ENCODE measurements around the gene PTPRM. TPM values are rescaled to one million over a fixed set of nuclear protein-coding genes. Genes with fewer than 3 reads are reported as not detected.

PTPRM gene
- total RNA-seq, 1 experiment from 2014 or later: not detected

DNA sequence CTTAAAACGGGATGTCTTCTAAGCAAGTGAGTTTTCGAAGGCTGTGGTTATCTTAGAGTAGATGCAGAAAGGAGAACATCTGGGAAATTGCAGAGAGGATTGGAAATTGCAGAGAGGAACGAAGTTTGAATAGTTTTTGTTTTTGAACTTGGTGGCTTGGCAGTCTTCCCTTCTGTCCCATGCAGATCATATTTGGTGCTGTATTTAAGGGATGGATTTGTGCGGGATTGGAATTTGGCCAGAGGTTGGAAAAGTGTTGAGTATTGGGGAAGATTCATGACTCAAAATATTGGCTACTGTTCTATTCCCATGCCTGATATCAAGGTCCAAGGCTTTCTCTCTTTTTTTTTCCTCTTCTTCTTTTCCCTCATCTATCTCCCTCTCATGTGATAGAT, 18.2 kb downstream of the PTPRM start:
- no TSS peak for BruUV-seq (replicated peaks)
- no peaks in the 10 kb centered on the region for H3K36me3 ChIP-seq (ENCODE audit: insufficient read depth, low read length, poor library complexity, severe bottlenecking)
- CTCF ChIA-PET: no interaction called here
- intact Hi-C loops (cut with micrococcal nuclease; ENCODE audit: unreplicated experiment): no loop called here
- H3K4me1 ChIP-seq (ENCODE audit: insufficient read depth, low read length, poor library complexity, severe bottlenecking): no peaks in the 10 kb centered on the region
- peaks cover 18% of the 10 kb centered on the region for H3K9me3 ChIP-seq (ENCODE audit: low read depth, low read length, poor library complexity, severe bottlenecking)
- POLR2A ChIA-PET (ENCODE audit: low non-redundant PET): no interaction called here
- no peaks in the 10 kb centered on the region for H3K27me3 ChIP-seq (replicated peaks; ENCODE audit: insufficient read depth, low read depth, low read length, poor library complexity)
- TF ChIP-seq EZH2 (IDR thresholded peaks at IDR 0.05; ENCODE audit: borderline replicate concordance, low read depth, low read length, poor library complexity, severe bottlenecking): no peak
- TF ChIP-seq, protein P1, sequence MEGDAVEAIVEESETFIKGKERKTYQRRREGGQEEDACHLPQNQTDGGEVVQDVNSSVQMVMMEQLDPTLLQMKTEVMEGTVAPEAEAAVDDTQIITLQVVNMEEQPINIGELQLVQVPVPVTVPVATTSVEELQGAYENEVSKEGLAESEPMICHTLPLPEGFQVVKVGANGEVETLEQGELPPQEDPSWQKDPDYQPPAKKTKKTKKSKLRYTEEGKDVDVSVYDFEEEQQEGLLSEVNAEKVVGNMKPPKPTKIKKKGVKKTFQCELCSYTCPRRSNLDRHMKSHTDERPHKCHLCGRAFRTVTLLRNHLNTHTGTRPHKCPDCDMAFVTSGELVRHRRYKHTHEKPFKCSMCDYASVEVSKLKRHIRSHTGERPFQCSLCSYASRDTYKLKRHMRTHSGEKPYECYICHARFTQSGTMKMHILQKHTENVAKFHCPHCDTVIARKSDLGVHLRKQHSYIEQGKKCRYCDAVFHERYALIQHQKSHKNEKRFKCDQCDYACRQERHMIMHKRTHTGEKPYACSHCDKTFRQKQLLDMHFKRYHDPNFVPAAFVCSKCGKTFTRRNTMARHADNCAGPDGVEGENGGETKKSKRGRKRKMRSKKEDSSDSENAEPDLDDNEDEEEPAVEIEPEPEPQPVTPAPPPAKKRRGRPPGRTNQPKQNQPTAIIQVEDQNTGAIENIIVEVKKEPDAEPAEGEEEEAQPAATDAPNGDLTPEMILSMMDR (conservative IDR thresholded peaks at IDR 0.05; ENCODE audit: low read depth, low read length): no peak
- no peak overlapping the region for H3K4me3 ChIP-seq (ENCODE audit: low read depth, low read length, poor library complexity, severe bottlenecking)
- DNase-seq (ENCODE audit: low spot score): no peak
- H3K27ac ChIP-seq (ENCODE audit: low read depth, low read length, poor library complexity, severe bottlenecking): no peak overlapping the region

DNA sequence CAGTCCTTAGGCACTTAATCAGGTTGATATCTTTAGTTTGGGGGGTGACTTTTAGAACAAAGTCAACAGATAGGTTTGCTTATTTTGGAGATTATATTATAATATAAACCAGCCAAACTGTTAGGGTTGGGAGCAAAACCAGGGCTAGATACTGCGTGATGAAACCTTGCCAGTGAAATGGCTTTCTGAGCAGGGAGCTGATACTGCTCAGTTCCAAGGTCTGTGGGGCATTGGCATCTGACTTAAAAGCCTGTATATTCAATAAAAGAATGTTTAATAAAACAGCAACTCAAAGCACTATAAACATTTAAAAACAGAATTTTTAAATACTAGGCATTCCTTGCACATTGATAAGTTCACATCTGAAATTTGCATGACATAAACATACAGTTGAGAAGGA, 19.3 kb downstream of the PTPRM start:
- no TSS peak for BruUV-seq (replicated peaks)
- H3K36me3 ChIP-seq (ENCODE audit: insufficient read depth, low read length, poor library complexity, severe bottlenecking): no peaks in the 10 kb centered on the region
- H3K9me3 ChIP-seq (ENCODE audit: low read depth, low read length, poor library complexity, severe bottlenecking): peaks cover 26% of the 10 kb centered on the region
- CTCF ChIA-PET: no interaction called here
- DNase-seq (ENCODE audit: low spot score): no peak
- POLR2A ChIA-PET (ENCODE audit: low non-redundant PET): no interaction called here
- TF ChIP-seq, protein P1 (conservative IDR thresholded peaks at IDR 0.05; ENCODE audit: low read depth, low read length): no peak
- no peak for TF ChIP-seq EZH2 (IDR thresholded peaks at IDR 0.05; ENCODE audit: borderline replicate concordance, low read depth, low read length, poor library complexity, severe bottlenecking)
- no peaks in the 10 kb centered on the region for H3K4me1 ChIP-seq (ENCODE audit: insufficient read depth, low read length, poor library complexity, severe bottlenecking)
- H3K4me3 ChIP-seq (ENCODE audit: low read depth, low read length, poor library complexity, severe bottlenecking): no peak overlapping the region
- no peak overlapping the region for H3K27ac ChIP-seq (ENCODE audit: low read depth, low read length, poor library complexity, severe bottlenecking)
- H3K27me3 ChIP-seq (replicated peaks; ENCODE audit: insufficient read depth, low read depth, low read length, poor library complexity): no peaks in the 10 kb centered on the region
- intact Hi-C loops (cut with micrococcal nuclease; ENCODE audit: unreplicated experiment): no loop called here

DNA sequence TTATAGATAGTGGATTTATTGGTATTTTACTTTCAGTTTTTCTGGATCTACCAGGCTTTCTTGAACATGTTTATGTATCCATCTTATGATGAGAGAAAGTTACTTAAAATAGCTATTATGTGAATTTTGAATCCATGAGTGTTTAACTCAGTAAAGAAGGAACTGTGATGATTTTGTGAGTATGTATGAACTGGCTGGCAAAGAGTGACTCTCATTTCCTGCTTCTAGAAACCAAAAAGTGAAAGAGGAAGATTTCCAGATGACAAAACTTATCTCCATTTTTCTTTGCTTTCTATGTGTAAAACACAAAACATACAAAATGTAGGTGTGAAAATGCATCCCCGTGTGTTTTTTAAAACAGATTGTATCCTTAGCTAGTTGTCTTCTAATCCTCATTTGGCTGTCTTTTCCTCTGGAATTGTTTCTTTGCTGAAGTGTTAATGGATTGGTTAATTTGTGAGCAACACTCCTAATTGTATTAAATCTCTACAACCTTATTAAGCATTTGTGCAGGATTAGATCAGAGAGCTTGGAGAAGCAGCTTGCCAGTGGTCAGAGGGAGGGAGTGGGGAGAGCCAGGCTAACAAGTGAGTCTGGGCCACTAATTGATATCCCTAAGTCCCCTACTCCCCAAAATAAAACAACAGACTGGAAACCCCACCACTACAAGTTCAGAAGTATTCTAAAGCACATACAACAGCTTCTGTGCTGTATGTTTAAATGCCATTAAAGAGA, 23.9 kb downstream of the PTPRM start:
- no peak for DNase-seq (ENCODE audit: low spot score)
- H3K4me3 ChIP-seq (ENCODE audit: low read depth, low read length, poor library complexity, severe bottlenecking): no peak overlapping the region
- H3K27ac ChIP-seq (ENCODE audit: low read depth, low read length, poor library complexity, severe bottlenecking): no peak overlapping the region
- ChIA-PET POLR2A (ENCODE audit: low non-redundant PET) (no interaction called here), CTCF (no interaction called here)
- no peaks in the 10 kb centered on the region for H3K4me1 ChIP-seq (ENCODE audit: insufficient read depth, low read length, poor library complexity, severe bottlenecking)
- TF ChIP-seq EZH2 (IDR thresholded peaks at IDR 0.05; ENCODE audit: borderline replicate concordance, low read depth, low read length, poor library complexity, severe bottlenecking): no peak
- TF ChIP-seq, protein P1 (conservative IDR thresholded peaks at IDR 0.05; ENCODE audit: low read depth, low read length): no peak
- H3K27me3 ChIP-seq (replicated peaks; ENCODE audit: insufficient read depth, low read depth, low read length, poor library complexity): no peaks in the 10 kb centered on the region
- intact Hi-C loops (cut with micrococcal nuclease; ENCODE audit: unreplicated experiment): no loop called here
- BruUV-seq (replicated peaks): no TSS peak
- no peaks in the 10 kb centered on the region for H3K36me3 ChIP-seq (ENCODE audit: insufficient read depth, low read length, poor library complexity, severe bottlenecking)
- peaks cover 8% of the 10 kb centered on the region for H3K9me3 ChIP-seq (ENCODE audit: low read depth, low read length, poor library complexity, severe bottlenecking)
